Measurements from ENCODE around the gene IGDCC3. TPM values are rescaled to one million over a fixed set of nuclear protein-coding genes. Genes with fewer than 3 reads are reported as not detected.
A peak's percentile ranks its signal among the peaks of the same experiment; 100 is the strongest.

Gene IGDCC3
- polyA plus RNA-seq, 1 donor, result 1.6 TPM

DNA sequence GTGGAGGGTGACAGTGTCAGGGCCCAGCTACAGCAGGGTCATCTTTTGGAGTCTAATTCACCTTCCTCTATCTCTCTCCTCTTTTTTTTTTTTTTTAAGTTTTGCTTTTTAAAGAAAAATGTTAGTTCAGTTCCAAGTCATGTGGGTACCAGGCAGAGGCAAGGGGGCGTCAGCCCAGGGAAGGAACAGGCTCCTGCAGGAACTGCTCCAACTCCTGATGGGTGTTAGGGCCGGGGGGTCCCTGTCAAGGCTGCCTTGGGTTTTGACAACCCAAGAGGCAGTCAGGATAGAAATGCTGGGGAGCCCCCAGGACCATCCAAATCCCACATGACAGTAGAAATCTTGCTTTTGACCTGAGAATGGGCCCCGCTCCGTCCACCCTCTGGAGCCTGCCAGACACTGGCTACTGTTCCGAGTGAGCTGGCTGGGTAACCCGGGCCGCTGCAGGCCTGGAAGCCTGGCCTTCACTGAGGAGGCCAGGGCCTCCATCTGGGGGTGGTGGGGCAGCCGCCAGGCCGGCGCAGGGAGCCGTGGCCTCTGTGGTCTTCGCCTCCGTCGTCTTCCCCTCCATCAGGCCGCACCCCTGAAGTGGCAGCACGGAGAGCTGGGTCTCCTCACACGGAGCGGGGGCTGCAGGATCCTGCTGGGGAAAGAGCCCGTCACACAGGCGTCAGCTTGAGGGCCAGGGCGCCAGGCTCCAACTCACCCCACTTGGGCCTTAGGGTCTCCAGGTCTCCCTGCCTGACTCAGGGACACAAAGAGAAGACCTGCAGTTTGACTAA lies 49.1 kb downstream of the IGDCC3 start:
- H3K4me3 ChIP-seq (ENCODE audit: low read length), result no peak overlapping the region
- H3K4me1 ChIP-seq (ENCODE audit: control insufficient read depth, insufficient read depth, low read length), result no peaks in the 10 kb centered on the region
- no peaks in the 10 kb centered on the region for H3K9me3 ChIP-seq (ENCODE audit: control insufficient read depth, low read depth, low read length)
- peaks cover 5% of the 10 kb centered on the region for H3K36me3 ChIP-seq (ENCODE audit: control insufficient read depth, insufficient read depth, low read length)
- no peak overlapping the region for H3K27ac ChIP-seq (ENCODE audit: low read length)
- no peak for DNase-seq
- H3K27me3 ChIP-seq (ENCODE audit: control insufficient read depth, insufficient read depth, low read length), result peaks cover 2% of the 10 kb centered on the region
- WGBS (ENCODE audit: insufficient coverage, low lambda C conversion rate), result no CpG with 5 or more reads among the region's 21 CpGs

GRCh38 chr15:65327651-65328393 lies 50.0 kb downstream of the IGDCC3 start:
- Histone ChIP-seq H3K4me3 (ENCODE audit: low read length) (no peak overlapping the region), H3K27ac (ENCODE audit: low read length) (no peak overlapping the region), H3K36me3 (ENCODE audit: control insufficient read depth, insufficient read depth, low read length) (peaks cover 5% of the 10 kb centered on the region), H3K4me1 (ENCODE audit: control insufficient read depth, insufficient read depth, low read length) (peaks cover 3% of the 10 kb centered on the region), H3K9me3 (ENCODE audit: control insufficient read depth, low read depth, low read length) (no peaks in the 10 kb centered on the region), H3K27me3 (ENCODE audit: control insufficient read depth, insufficient read depth, low read length) (peaks cover 2% of the 10 kb centered on the region)
- no peak for DNase-seq
- WGBS (ENCODE audit: insufficient coverage, low lambda C conversion rate), result no CpG with 5 or more reads among the region's 12 CpGs

GRCh38 chr15:65326818-65327217 lies 51.0 kb downstream of the IGDCC3 start:
- WGBS (ENCODE audit: insufficient coverage, low lambda C conversion rate), result no CpG with 5 or more reads among the region's 2 CpGs
- Histone ChIP-seq H3K27me3 (ENCODE audit: control insufficient read depth, insufficient read depth, low read length) (peaks cover 2% of the 10 kb centered on the region), H3K27ac (ENCODE audit: low read length) (no peak overlapping the region), H3K4me3 (ENCODE audit: low read length) (no peak overlapping the region), H3K9me3 (ENCODE audit: control insufficient read depth, low read depth, low read length) (no peaks in the 10 kb centered on the region), H3K36me3 (ENCODE audit: control insufficient read depth, insufficient read depth, low read length) (peaks cover 5% of the 10 kb centered on the region), H3K4me1 (ENCODE audit: control insufficient read depth, insufficient read depth, low read length) (peaks cover 6% of the 10 kb centered on the region)
- DNase-seq, result no peak

GRCh38 chr15:65326117-65326526 lies 51.7 kb downstream of the IGDCC3 start:
- H3K4me3 ChIP-seq (ENCODE audit: low read length), result no peak overlapping the region
- H3K4me1 ChIP-seq (ENCODE audit: control insufficient read depth, insufficient read depth, low read length), result peaks cover 6% of the 10 kb centered on the region
- no CpG with 5 or more reads among the region's 12 CpGs for WGBS (ENCODE audit: insufficient coverage, low lambda C conversion rate)
- DNase-seq, result peak in 1 of 2 donors; percentile 30
- H3K27ac ChIP-seq (ENCODE audit: low read length), result no peak overlapping the region
- H3K9me3 ChIP-seq (ENCODE audit: control insufficient read depth, low read depth, low read length), result no peaks in the 10 kb centered on the region
- peaks cover 2% of the 10 kb centered on the region for H3K27me3 ChIP-seq (ENCODE audit: control insufficient read depth, insufficient read depth, low read length)
- peaks cover 2% of the 10 kb centered on the region for H3K36me3 ChIP-seq (ENCODE audit: control insufficient read depth, insufficient read depth, low read length)

GRCh38 chr15:65323071-65323511 lies 54.7 kb downstream of the IGDCC3 start:
- Histone ChIP-seq H3K36me3 (ENCODE audit: control insufficient read depth, insufficient read depth, low read length) (no peaks in the 10 kb centered on the region), H3K4me1 (ENCODE audit: control insufficient read depth, insufficient read depth, low read length) (peaks cover 6% of the 10 kb centered on the region), H3K27me3 (ENCODE audit: control insufficient read depth, insufficient read depth, low read length) (peaks cover 2% of the 10 kb centered on the region), H3K4me3 (ENCODE audit: low read length) (no peak overlapping the region), H3K9me3 (ENCODE audit: control insufficient read depth, low read depth, low read length) (no peaks in the 10 kb centered on the region), H3K27ac (ENCODE audit: low read length) (no peak overlapping the region)
- DNase-seq, result peak; percentile 40 to 50
- WGBS (ENCODE audit: insufficient coverage, low lambda C conversion rate), result no CpG with 5 or more reads among the region's 9 CpGs

GRCh38 chr15:65318870-65319356 lies 58.9 kb downstream of the IGDCC3 start:
- Histone ChIP-seq H3K4me3 (ENCODE audit: low read length) (no peak overlapping the region), H3K27me3 (ENCODE audit: control insufficient read depth, insufficient read depth, low read length) (no peaks in the 10 kb centered on the region), H3K36me3 (ENCODE audit: control insufficient read depth, insufficient read depth, low read length) (no peaks in the 10 kb centered on the region), H3K4me1 (ENCODE audit: control insufficient read depth, insufficient read depth, low read length) (peaks cover 6% of the 10 kb centered on the region), H3K9me3 (ENCODE audit: control insufficient read depth, low read depth, low read length) (no peaks in the 10 kb centered on the region), H3K27ac (ENCODE audit: low read length) (no peak overlapping the region)
- DNase-seq, result peak; percentile 73 to 76
- WGBS (ENCODE audit: insufficient coverage, low lambda C conversion rate), result no CpG with 5 or more reads among the region's 5 CpGs

DNA sequence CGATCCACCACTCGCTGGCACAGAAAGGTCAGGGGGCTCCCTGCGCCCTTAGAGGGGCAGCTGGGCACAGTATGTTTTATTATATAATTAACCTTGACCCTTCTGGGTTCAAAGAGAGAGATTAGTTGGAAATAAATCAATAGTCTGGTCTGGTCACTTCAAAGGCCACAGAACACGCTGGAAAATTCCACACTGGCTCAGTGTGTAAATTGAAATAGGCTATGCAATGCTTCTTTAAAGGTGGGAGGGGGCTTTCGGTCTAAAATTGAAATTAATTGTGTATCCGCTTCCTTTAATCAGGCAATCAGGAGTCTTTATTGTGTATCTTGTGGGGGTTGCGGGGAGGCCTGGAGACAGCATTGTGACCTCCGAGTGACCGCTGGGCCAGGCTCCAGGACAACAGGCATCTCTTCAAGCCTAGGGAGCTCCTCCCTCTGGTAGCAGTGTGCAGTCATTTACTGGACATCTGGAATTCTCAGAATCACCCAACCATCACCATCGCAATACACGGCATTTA lies 65.3 kb downstream of the IGDCC3 start:
- Histone ChIP-seq H3K27me3 (ENCODE audit: control insufficient read depth, insufficient read depth, low read length) (peaks cover 2% of the 10 kb centered on the region), H3K9me3 (ENCODE audit: control insufficient read depth, low read depth, low read length) (no peaks in the 10 kb centered on the region), H3K4me3 (ENCODE audit: low read length) (no peak overlapping the region), H3K27ac (ENCODE audit: low read length) (no peak overlapping the region), H3K36me3 (ENCODE audit: control insufficient read depth, insufficient read depth, low read length) (no peaks in the 10 kb centered on the region), H3K4me1 (ENCODE audit: control insufficient read depth, insufficient read depth, low read length) (no peaks in the 10 kb centered on the region)
- peak in 1 of 2 donors; percentile 35 for DNase-seq
- 39% methylated on average over 2 of the region's 11 CpGs for WGBS (ENCODE audit: insufficient coverage, low lambda C conversion rate)

GRCh38 chr15:65311760-65312159 lies 66.0 kb downstream of the IGDCC3 start:
- WGBS (ENCODE audit: insufficient coverage, low lambda C conversion rate), result no CpG with 5 or more reads among the region's 3 CpGs
- DNase-seq, result no peak
- H3K36me3 ChIP-seq (ENCODE audit: control insufficient read depth, insufficient read depth, low read length), result no peaks in the 10 kb centered on the region
- no peaks in the 10 kb centered on the region for H3K4me1 ChIP-seq (ENCODE audit: control insufficient read depth, insufficient read depth, low read length)
- H3K27ac ChIP-seq (ENCODE audit: low read length), result no peak overlapping the region
- no peak overlapping the region for H3K4me3 ChIP-seq (ENCODE audit: low read length)
- no peaks in the 10 kb centered on the region for H3K9me3 ChIP-seq (ENCODE audit: control insufficient read depth, low read depth, low read length)
- H3K27me3 ChIP-seq (ENCODE audit: control insufficient read depth, insufficient read depth, low read length), result peaks cover 2% of the 10 kb centered on the region

GRCh38 chr15:65310431-65311137 lies 67.2 kb downstream of the IGDCC3 start:
- no peak overlapping the region for H3K4me3 ChIP-seq (ENCODE audit: low read length)
- H3K4me1 ChIP-seq (ENCODE audit: control insufficient read depth, insufficient read depth, low read length), result peaks cover 3% of the 10 kb centered on the region
- H3K9me3 ChIP-seq (ENCODE audit: control insufficient read depth, low read depth, low read length), result no peaks in the 10 kb centered on the region
- no peak for DNase-seq
- no peak overlapping the region for H3K27ac ChIP-seq (ENCODE audit: low read length)
- H3K36me3 ChIP-seq (ENCODE audit: control insufficient read depth, insufficient read depth, low read length), result no peaks in the 10 kb centered on the region
- peaks cover 2% of the 10 kb centered on the region for H3K27me3 ChIP-seq (ENCODE audit: control insufficient read depth, insufficient read depth, low read length)
- WGBS (ENCODE audit: insufficient coverage, low lambda C conversion rate), result no CpG with 5 or more reads among the region's 10 CpGs

GRCh38 chr15:65309882-65310418 lies 67.9 kb downstream of the IGDCC3 start:
- no peak overlapping the region for H3K4me3 ChIP-seq (ENCODE audit: low read length)
- WGBS (ENCODE audit: insufficient coverage, low lambda C conversion rate), result no CpG with 5 or more reads among the region's 12 CpGs
- peaks cover 2% of the 10 kb centered on the region for H3K27me3 ChIP-seq (ENCODE audit: control insufficient read depth, insufficient read depth, low read length)
- H3K36me3 ChIP-seq (ENCODE audit: control insufficient read depth, insufficient read depth, low read length), result no peaks in the 10 kb centered on the region
- peaks cover 7% of the 10 kb centered on the region for H3K4me1 ChIP-seq (ENCODE audit: control insufficient read depth, insufficient read depth, low read length)
- H3K9me3 ChIP-seq (ENCODE audit: control insufficient read depth, low read depth, low read length), result no peaks in the 10 kb centered on the region
- DNase-seq, result no peak
- no peak overlapping the region for H3K27ac ChIP-seq (ENCODE audit: low read length)
